NCI-H524 (cell line): Measurements from ENCODE around the gene PRMT9.

ENCODE experiments used
- DNase-seq, 2 experiments: peaks; one replicate each; lab custom pipeline; 2025; lab: John Stamatoyannopoulos, UW

The PRMT9 gene

GRCh38 chr4:147678796-147679549 is 5.0 kb downstream of the PRMT9 start:
- DNase-seq: no peak

GRCh38 chr4:147678106-147678505 is 5.9 kb downstream of the PRMT9 start:
- no peak for DNase-seq

- no peak for DNase-seq
These were observed 9.5 kb downstream of the PRMT9 start for GRCh38 chr4:147674496-147674895.

GRCh38 chr4:147674073-147674472 is 9.9 kb downstream of the PRMT9 start:
- no peak for DNase-seq

GRCh38 chr4:147658501-147658900 is 25.5 kb downstream of the PRMT9 start:
- DNase-seq: no peak

- no peak for DNase-seq
These were observed 28.3 kb downstream of the PRMT9 start for GRCh38 chr4:147655639-147656038.

GRCh38 chr4:147651563-147651962 is 32.4 kb downstream of the PRMT9 start:
- DNase-seq: no peak

GRCh38 chr4:147648656-147649055 is 35.3 kb downstream of the PRMT9 start:
- DNase-seq: no peak

- DNase-seq: no peak
These were observed 38.9 kb downstream of the PRMT9 start for GRCh38 chr4:147645099-147645498.

GRCh38 chr4:147644471-147644870 is 39.5 kb downstream of the PRMT9 start:
- no peak for DNase-seq

- DNase-seq: no peak
These were observed 40.3 kb downstream of the PRMT9 start for GRCh38 chr4:147643616-147644015.

GRCh38 chr4:147640331-147640730 is 43.6 kb downstream of the PRMT9 start:
- no peak for DNase-seq

- DNase-seq: no peak
These were observed 44.6 kb downstream of the PRMT9 start for GRCh38 chr4:147639388-147639787.

GRCh38 chr4:147638942-147639341 is 45.0 kb downstream of the PRMT9 start:
- DNase-seq: no peak

- no peak for DNase-seq
These were observed 45.6 kb downstream of the PRMT9 start for GRCh38 chr4:147638365-147638764.

GRCh38 chr4:147635348-147635747 is 48.6 kb downstream of the PRMT9 start:
- no peak for DNase-seq

- DNase-seq: no peak
These were observed 50.3 kb downstream of the PRMT9 start for GRCh38 chr4:147633643-147634042.

- no peak for DNase-seq
These were observed 50.9 kb downstream of the PRMT9 start for GRCh38 chr4:147633113-147633512.

GRCh38 chr4:147629783-147630730 is 53.9 kb downstream of the PRMT9 start:
- no peak for DNase-seq

GRCh38 chr4:147628415-147628814 is 55.5 kb downstream of the PRMT9 start:
- no peak for DNase-seq

GRCh38 chr4:147626903-147627302 is 57.1 kb downstream of the PRMT9 start:
- DNase-seq: no peak

GRCh38 chr4:147625733-147626132 is 58.2 kb downstream of the PRMT9 start:
- no peak for DNase-seq

GRCh38 chr4:147620315-147620714 is 63.6 kb downstream of the PRMT9 start:
- no peak for DNase-seq
